GM19239 (cell line): ENCODE results near the gene MICAL2.
A peak's percentile ranks its signal among the peaks of the same experiment; 100 is the strongest.

Experiments
- DNase-seq: peaks from one replicate; pipeline ENCODE4 v3.0.0; 2011; ENCODE audit warnings: low spot score; ENCODE audit not compliant: insufficient read length
- FAIRE-seq: peaks from 2 replicates; lab custom pipeline; 2011; peaks lifted over from hg19 to GRCh38; lab: Jason Lieb, UNC

The MICAL2 gene

GRCh38 chr11:12274056-12274455 is 163.7 kb downstream of the MICAL2 start:
- DNase-seq (no peak), FAIRE-seq (no peak)

DNA sequence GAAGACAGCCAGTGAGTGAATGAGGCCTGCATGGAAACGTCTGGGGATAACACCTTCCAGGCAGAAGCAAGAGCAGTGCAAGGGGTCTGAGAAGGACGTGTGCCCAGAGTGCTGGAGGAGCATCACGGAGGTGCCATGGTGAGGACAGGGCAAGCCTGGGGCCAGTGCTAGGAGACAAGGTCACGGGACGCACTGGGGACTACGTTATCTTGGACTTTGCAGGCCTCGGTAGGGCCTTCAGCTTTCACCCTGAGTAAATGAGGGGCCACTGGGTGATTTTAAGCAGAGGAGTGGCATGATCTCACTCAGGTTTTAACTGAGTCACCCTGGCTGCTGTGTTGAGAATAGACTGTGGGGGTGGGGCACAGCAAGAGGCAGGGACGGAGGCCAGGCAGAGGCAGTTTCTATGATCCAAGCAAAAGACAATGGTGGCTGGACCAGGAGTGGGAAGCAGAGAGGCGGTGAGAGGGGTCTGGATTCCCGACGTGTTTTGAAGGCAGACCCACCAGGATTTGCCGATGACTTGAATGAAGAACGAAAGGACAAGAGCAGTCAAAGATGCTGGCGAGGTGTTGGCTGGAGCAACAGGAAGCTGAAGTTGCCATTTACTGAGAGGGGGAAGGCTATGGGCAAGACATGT is 164.3 kb downstream of the MICAL2 start:
- FAIRE-seq (no peak), DNase-seq (no peak)

DNA sequence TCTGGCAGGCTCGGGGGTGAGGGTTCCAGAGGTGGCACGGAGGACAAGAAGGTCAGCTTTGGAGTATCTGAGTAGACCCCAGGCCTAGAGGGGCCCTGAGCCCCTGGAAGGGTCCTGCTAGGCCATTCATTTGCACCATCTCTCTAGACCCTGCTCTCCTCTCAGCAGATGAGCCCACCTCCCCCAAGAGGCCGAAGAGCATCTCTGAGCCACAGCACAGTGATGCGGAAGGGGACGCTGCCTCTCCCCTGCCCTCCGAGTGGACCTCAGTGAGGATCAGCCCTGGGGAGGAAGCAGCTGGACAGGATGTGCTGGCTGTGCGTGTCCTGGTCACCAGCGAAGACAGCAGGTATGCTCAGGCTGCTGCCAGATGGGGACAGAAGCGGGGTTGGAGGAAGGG is 165.4 kb downstream of the MICAL2 start:
- DNase-seq (no peak), FAIRE-seq (no peak)

GRCh38 chr11:12276356-12276755 is 166.0 kb downstream of the MICAL2 start:
- DNase-seq (no peak), FAIRE-seq (no peak)

- DNase-seq (no peak), FAIRE-seq (no peak)
These were observed 166.6 kb downstream of the MICAL2 start for GRCh38 chr11:12276831-12277475.

- no peak for FAIRE-seq
- DNase-seq, result no peak
These were observed 168.6 kb downstream of the MICAL2 start for GRCh38 chr11:12278766-12279671.

DNA sequence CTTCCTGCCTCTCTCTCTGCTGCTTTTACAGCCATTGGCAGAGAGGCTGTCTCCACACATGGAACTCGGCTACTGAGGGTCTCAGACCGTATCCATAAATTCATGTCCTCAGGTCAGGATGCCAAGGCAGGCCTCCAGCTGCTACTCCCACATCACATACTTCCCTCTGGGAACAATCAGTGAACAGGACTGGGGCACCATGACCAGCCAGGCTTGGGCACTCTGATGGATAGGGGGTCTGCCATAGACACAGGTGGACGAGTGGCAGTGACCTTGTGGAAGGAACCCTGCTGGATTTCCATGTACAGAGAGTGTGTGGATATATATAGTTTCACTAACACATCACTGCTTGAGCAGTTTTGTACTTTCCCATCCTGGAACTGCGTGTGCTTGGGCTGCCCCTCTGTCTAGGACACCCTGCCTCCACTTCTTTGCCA is 169.3 kb downstream of the MICAL2 start:
- FAIRE-seq, result no peak
- DNase-seq, result no peak

- DNase-seq, result no peak
- FAIRE-seq, result no peak
These were observed 169.9 kb downstream of the MICAL2 start for GRCh38 chr11:12280199-12280837.

GRCh38 chr11:12280838-12281565 is 170.6 kb downstream of the MICAL2 start:
- DNase-seq (no peak), FAIRE-seq (no peak)

GRCh38 chr11:12281571-12282478 is 171.4 kb downstream of the MICAL2 start:
- peak; percentile 78 for DNase-seq
- FAIRE-seq, result peak; percentile 67

- FAIRE-seq, result no peak
- DNase-seq, result no peak
These were observed 172.3 kb downstream of the MICAL2 start for GRCh38 chr11:12282676-12283075.

- DNase-seq (no peak), FAIRE-seq (no peak)
These were observed 174.1 kb downstream of the MICAL2 start for GRCh38 chr11:12284316-12285050.

DNA sequence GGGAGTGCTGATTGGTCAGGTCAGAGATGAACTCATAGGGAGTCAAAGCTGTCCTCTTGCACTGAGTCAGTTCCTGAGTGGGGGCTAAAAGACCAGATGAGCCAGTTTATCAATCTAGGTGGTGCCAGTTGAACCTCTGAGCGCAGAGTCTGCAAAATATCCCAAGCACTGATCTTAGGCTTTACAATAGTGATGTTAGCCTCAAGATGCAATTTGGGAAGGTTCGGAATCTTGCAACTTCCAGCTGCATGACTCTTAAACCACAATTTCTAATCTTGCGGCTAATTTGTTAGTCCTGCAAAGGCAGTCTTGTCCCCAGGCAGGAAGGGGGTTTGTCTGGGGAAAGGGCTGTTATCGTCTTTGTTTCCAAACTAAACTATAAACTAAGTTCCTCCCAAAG is 174.7 kb downstream of the MICAL2 start:
- no peak for FAIRE-seq
- no peak for DNase-seq

DNA sequence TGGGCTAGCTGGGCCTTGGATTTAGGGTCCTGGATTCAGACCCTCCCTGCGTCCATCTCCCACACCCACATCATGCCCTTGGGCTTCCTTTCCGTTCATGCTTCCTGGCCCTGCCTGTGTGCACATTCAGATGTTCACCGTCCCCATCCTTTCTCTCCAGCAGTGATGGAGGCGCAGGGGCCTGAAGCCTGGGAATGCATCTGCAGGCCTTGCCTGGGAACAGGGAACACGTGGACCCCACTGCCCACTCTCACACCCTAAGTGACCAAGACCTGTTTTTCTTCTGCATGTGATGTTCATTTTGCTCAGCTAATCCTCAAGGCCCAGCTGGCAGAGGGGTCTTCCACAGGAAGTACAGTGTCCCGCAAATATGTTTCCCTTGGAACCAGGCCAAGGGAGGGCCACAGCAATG is 175.4 kb downstream of the MICAL2 start:
- FAIRE-seq, result no peak
- no peak for DNase-seq

DNA sequence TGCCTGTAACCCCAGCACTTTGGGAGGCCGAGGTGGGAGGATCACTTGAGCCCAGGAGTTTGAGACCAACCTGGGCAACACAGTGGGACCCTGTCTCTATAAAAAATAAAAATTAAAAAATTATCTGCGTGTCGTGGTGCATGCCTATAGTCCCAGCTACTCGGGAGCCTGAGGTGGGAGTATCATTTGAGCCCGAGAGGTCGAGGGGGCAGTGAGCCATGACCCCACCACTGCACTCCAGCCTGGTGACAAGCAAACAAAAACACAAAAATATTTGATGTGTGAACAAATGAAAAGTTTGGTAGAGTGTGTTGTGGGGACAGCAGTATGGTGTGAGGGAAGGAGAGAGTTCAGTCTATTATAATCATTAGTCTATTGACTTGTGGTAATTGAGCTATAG is 176.2 kb downstream of the MICAL2 start:
- DNase-seq (no peak), FAIRE-seq (no peak)

DNA sequence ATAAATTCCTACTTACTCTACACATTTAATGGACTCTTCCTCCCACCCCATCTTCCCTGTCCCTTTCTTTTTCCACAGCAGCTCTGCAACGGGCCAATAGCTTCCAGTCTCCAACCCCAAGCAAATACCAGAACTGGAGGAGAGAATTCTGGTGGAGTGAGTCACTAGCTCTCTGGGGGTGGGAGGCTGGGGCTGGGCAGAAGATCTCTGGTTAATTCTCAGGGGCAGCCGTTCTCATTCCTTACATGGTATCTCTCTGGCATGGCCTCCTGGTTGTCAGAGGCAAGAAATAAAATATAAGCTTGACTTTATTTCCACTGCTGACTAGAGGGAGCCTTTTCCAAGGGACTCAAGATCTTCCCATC is 176.6 kb downstream of the MICAL2 start:
- FAIRE-seq (no peak), DNase-seq (no peak)

DNA sequence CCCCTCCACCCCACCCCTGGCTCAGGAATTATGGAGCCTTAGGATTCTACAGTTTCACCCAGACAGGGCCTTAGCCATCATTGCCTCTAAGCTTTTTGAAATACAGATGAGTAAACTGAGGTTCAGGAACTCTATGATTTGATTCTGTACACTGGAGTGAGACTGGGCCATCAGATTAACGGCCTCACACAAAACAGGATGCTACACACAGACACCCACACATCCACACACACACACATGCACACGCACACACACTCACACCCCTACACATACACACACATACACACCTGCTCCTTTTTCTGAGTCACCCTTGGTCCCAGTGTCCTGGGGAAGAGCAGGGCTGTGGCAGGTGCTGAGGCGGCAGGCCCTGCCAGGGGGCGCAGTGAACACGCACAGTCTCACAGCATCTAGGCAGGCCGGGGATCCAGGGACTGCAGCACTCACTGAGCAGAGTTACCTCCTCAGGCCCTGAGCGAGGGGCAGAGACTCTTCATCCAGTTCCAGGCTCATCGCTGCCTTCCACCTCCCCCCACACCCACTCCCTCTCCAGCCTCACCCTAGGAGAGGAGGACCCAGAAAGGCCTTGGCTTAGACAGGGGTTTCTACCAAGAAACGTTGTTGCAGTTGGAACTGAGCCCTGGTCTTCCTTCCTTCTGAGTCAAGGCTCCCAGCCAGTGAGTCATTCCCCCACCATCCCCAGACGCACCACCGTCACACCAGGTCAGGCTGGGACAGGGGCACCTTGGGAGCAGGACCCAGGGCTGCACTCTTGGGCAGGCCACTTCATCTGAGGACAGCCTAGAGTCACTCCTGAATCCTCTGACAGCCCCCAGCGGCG is 177.2 kb downstream of the MICAL2 start:
- DNase-seq, result no peak
- FAIRE-seq, result no peak
